Measurements from ENCODE around the gene SLC16A2.

SLC16A2 gene

GRCh38 chrX:74579597-74580198, 158.4 kb downstream of the SLC16A2 start:
- no peak overlapping the region for H3K27ac ChIP-seq

More at GRCh38 chrX:74579597-74580198, 158.4 kb downstream of the SLC16A2 start:
- TF ChIP-seq CTCF (conservative IDR thresholded peaks at IDR 0.05) (no peak), ZFX (IDR thresholded peaks at IDR 0.05) (no peak)

All from C4-2B (cell line).